Measurements from ENCODE around the gene KCNA10. TPM values are rescaled to one million over a fixed set of nuclear protein-coding genes. Genes with fewer than 3 reads are reported as not detected.

KCNA10 gene
- total RNA-seq, 2 experiments from 2014 or later, result not detected

GRCh38 chr1:110474444-110474843 is 44.5 kb downstream of the KCNA10 start:
- Mint-ChIP-seq H3K36me3 (ENCODE audit: low read depth) (no peaks in the 10 kb centered on the region), H3K4me1 (ENCODE audit: low read depth) (no peaks in the 10 kb centered on the region), H3K4me3 (no peak overlapping the region), H3K27ac (no peak overlapping the region), H3K27me3 (ENCODE audit: low read depth) (peaks cover 14% of the 10 kb centered on the region), H3K9me3 (ENCODE audit: insufficient read depth) (no peaks in the 10 kb centered on the region)
- CTCF ChIA-PET, result interaction anchor here (1.4 to 3.1 kb wide), 3 partner anchors 14 to 271 kb away, joined by 4 to 13 read pairs (median 11); no protein-coding TSS in a partner anchor
- ATAC-seq, result no peak
- POLR2A ChIA-PET, result no interaction called here
- no peak for DNase-seq

DNA sequence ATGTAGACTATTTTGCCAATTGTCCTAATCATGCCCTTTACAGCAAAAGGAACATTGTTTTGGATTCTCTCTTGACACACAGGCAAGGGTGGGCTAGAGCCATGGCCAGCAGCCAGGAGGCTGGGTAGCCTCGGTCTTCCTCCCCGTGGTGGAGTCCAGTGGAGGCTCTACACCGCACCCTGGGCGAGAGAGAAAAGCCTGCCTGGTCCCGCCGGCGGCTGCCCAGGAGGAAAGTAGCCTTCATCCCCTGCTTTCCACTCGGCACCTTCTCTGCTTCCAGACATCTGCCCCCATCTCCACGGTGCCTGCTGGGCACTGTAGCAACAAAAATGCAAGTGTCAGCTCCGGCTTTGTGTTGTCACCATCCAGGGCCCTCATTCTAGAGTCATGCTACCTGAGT is 46.4 kb downstream of the KCNA10 start:
- no peak for DNase-seq
- no peak for ATAC-seq
- Mint-ChIP-seq H3K36me3 (ENCODE audit: low read depth) (no peaks in the 10 kb centered on the region), H3K9me3 (ENCODE audit: insufficient read depth) (no peaks in the 10 kb centered on the region), H3K27me3 (ENCODE audit: low read depth) (peaks cover 16% of the 10 kb centered on the region), H3K4me1 (ENCODE audit: low read depth) (no peaks in the 10 kb centered on the region), H3K27ac (no peak overlapping the region), H3K4me3 (no peak overlapping the region)
- CTCF ChIA-PET, result interaction anchor here (1.7 to 3.1 kb wide), 2 partner anchors 13 to 23 kb away, joined by 11 to 13 read pairs; no protein-coding TSS in a partner anchor
- POLR2A ChIA-PET, result no interaction called here

GRCh38 chr1:110471131-110471530 is 47.8 kb downstream of the KCNA10 start:
- CTCF ChIA-PET, result no interaction called here
- POLR2A ChIA-PET, result no interaction called here
- Mint-ChIP-seq H3K4me3 (no peak overlapping the region), H3K36me3 (ENCODE audit: low read depth) (no peaks in the 10 kb centered on the region), H3K27ac (no peak overlapping the region), H3K27me3 (ENCODE audit: low read depth) (peaks cover 9% of the 10 kb centered on the region), H3K4me1 (ENCODE audit: low read depth) (no peaks in the 10 kb centered on the region), H3K9me3 (ENCODE audit: insufficient read depth) (no peaks in the 10 kb centered on the region)
- ATAC-seq (no peak), DNase-seq (no peak)

Other genes starting within 250 kb of the KCNA10 start
- 10 to 100 TPM; 72.0 to 75.5 TPM for gene RBM15, start 179.8 kb downstream of the KCNA10 start, total RNA-seq
- gene SLC16A4, start 128.1 kb downstream of the KCNA10 start, total RNA-seq, result under 1 TPM; 0.23 to 0.26 TPM
- 100 to 1,000 TPM; 123 TPM for gene LAMTOR5, start 111.5 kb downstream of the KCNA10 start, total RNA-seq
- not detected for gene PROK1, start 68.0 kb downstream of the KCNA10 start, total RNA-seq
- gene KCNA2, start 87.2 kb upstream of the KCNA10 start, total RNA-seq, result 1 to 10 TPM; 1.4 to 2.2 TPM
- 10 to 100 TPM; 49.0 to 49.3 TPM for gene KCNA3, start 155.8 kb upstream of the KCNA10 start, total RNA-seq